Neural progenitor cell (in vitro differentiated cells): ENCODE data around the gene MRPL16. TPM values are rescaled to one million over a fixed set of nuclear protein-coding genes. Genes with fewer than 3 reads are reported as not detected.

ENCODE experiments used
- DNase-seq: peaks from one replicate; pipeline ENCODE4 v3.0.0-alpha.2; 2016; ENCODE audit warnings: low spot score
- H2AFZ ChIP-seq: fragments of 200-600 bp; sonication (generic); replicated peaks from 2 replicates; pipeline ENCODE4 v1.6.1; 2016; ENCODE audit warnings: antibody characterized with exemption
- H3F3A ChIP-seq: fragments of 200-600 bp; sonication (generic); 2 replicates; pipeline ENCODE4 v1.6.1; 2016; ENCODE audit warnings: antibody characterized with exemption, low read depth
- H3K27ac ChIP-seq: fragments of 200-600 bp; sonication (generic); 2 replicates; pipeline ENCODE4 v1.5.1; 2016; ENCODE audit warnings: mild to moderate bottlenecking
- H3K27me3 ChIP-seq: fragments of 200-600 bp; sonication (generic); 2 replicates; pipeline ENCODE4 v1.6.1; 2016; ENCODE audit warnings: mild to moderate bottlenecking, moderate library complexity
- H3K36me3 ChIP-seq: fragments of 200-600 bp; sonication (generic); 2 replicates; pipeline ENCODE4 v1.5.1; 2016
- H3K4me1 ChIP-seq: fragments of 200-600 bp; sonication (generic); 2 replicates; pipeline ENCODE4 v1.6.1; 2016; ENCODE audit warnings: mixed run types
- H3K4me2 ChIP-seq: fragments of 200-600 bp; sonication (generic); 2 replicates; pipeline ENCODE4 v1.6.1; 2016
- H3K4me3 ChIP-seq: fragments of 200-600 bp; sonication (generic); 2 replicates; pipeline ENCODE4 v1.5.1; 2016
- H3K79me2 ChIP-seq: fragments of 200-600 bp; sonication (generic); 2 replicates; pipeline ENCODE4 v1.6.1; 2016; ENCODE audit warnings: low read depth
- H3K9ac ChIP-seq: fragments of 200-600 bp; sonication (generic); 2 replicates; pipeline ENCODE4 v1.6.1; 2016
- H3K9me3 ChIP-seq: fragments of 200-600 bp; sonication (generic); 2 replicates; pipeline ENCODE4 v1.5.1; 2016; ENCODE audit warnings: low read depth
- H4K20me1 ChIP-seq: fragments of 200-600 bp; sonication (generic); 2 replicates; pipeline ENCODE4 v1.6.1; 2016; ENCODE audit warnings: low read depth
- H3K27ac Mint-ChIP-seq: 3 replicates; pipeline ENCODE4 v1.8.0; 2021; ENCODE audit warnings: mixed read lengths
- H3K27me3 Mint-ChIP-seq: 2 replicates; pipeline ENCODE4 v1.8.0; 2022; ENCODE audit warnings: low read depth, mild to moderate bottlenecking, inconsistent platforms, moderate library complexity, mixed read lengths; ENCODE audit not compliant: insufficient read depth
- H3K36me3 Mint-ChIP-seq: 3 replicates; pipeline ENCODE4 v1.8.0; 2021; ENCODE audit warnings: mixed read lengths
- H3K4me1 Mint-ChIP-seq: 3 replicates; pipeline ENCODE4 v1.8.0; 2021; ENCODE audit warnings: mixed read lengths
- H3K4me3 Mint-ChIP-seq: 3 replicates; pipeline ENCODE4 v1.8.0; 2021; ENCODE audit warnings: mild to moderate bottlenecking, moderate library complexity, mixed read lengths
- H3K9me3 Mint-ChIP-seq: 3 replicates; pipeline ENCODE4 v1.8.0; 2020; ENCODE audit warnings: mixed read lengths
- CTCF ChIP-seq: fragments of 200-600 bp; sonication (generic); IDR thresholded peaks from 2 replicates; pipeline ENCODE4 v1.5.1; 2017; ENCODE audit warnings: antibody characterized with exemption, mild to moderate bottlenecking
- EZH2 ChIP-seq: fragments of 200-600 bp; sonication (generic); IDR thresholded peaks from 2 replicates; pipeline ENCODE4 v1.6.1; 2017; ENCODE audit warnings: antibody characterized with exemption, mild to moderate bottlenecking, moderate library complexity
- EZH2phosphoT487 ChIP-seq: fragments of 200-600 bp; sonication (generic); IDR thresholded peaks from 2 replicates; pipeline ENCODE4 v1.6.1; 2017; ENCODE audit warnings: antibody characterized with exemption
- total RNA-seq: library from RNA; depleted of rRNA; stranded (reverse); fragments of >200 nt; gene quantifications from 2 replicates; pipeline ENCODE4 v1.2.3, GENCODE V29; 2015; ENCODE audit warnings: low replicate concordance

The MRPL16 gene
- total RNA-seq, 1 donor from 2014 or later = 49.8 TPM

GRCh38 chr11:59801981-59802638 lies 8.5 kb downstream of the MRPL16 start:
- Histone ChIP-seq H3K4me1 (peaks cover 7% of the 10 kb centered on the region), H3K4me2 (no peak overlapping the region), H3K79me2 (no peaks in the 10 kb centered on the region), H2AFZ (no peak overlapping the region), H4K20me1 (peaks cover 6% of the 10 kb centered on the region), H3K27ac (peak overlapping the region; percentile 11), H3K36me3 (no peaks in the 10 kb centered on the region), H3F3A (peaks cover 11% of the 10 kb centered on the region), H3K27me3 (no peaks in the 10 kb centered on the region), H3K9ac (no peak overlapping the region), H3K9me3 (no peaks in the 10 kb centered on the region), H3K4me3 (no peak overlapping the region)
- peaks cover 8% of the 10 kb centered on the region for H3K36me3 Mint-ChIP-seq
- no peaks in the 10 kb centered on the region for H3K27me3 Mint-ChIP-seq
- H3K4me3 Mint-ChIP-seq = no peak overlapping the region
- TF ChIP-seq EZH2 = no peak
- no peak for TF ChIP-seq EZH2phosphoT487
- TF ChIP-seq CTCF = no peak
- H3K27ac Mint-ChIP-seq = no peak overlapping the region
- no peaks in the 10 kb centered on the region for H3K9me3 Mint-ChIP-seq
- peak; percentile 41 for DNase-seq
- peaks cover 5% of the 10 kb centered on the region for H3K4me1 Mint-ChIP-seq

- H3K4me3 Mint-ChIP-seq = no peak overlapping the region
- Histone ChIP-seq H2AFZ (no peak overlapping the region), H3K27me3 (no peaks in the 10 kb centered on the region), H3K9me3 (no peaks in the 10 kb centered on the region), H3K4me3 (no peak overlapping the region), H4K20me1 (peaks cover 6% of the 10 kb centered on the region), H3K27ac (no peak overlapping the region), H3K9ac (no peak overlapping the region), H3F3A (peaks cover 11% of the 10 kb centered on the region), H3K79me2 (no peaks in the 10 kb centered on the region), H3K4me2 (no peak overlapping the region), H3K36me3 (no peaks in the 10 kb centered on the region), H3K4me1 (peaks cover 7% of the 10 kb centered on the region)
- TF ChIP-seq EZH2phosphoT487 (no peak), EZH2 (no peak), CTCF (no peak)
- DNase-seq = no peak
- peaks cover 1% of the 10 kb centered on the region for H3K36me3 Mint-ChIP-seq
- no peaks in the 10 kb centered on the region for H3K9me3 Mint-ChIP-seq
- H3K27ac Mint-ChIP-seq = peak overlapping the region; percentile 6
- no peaks in the 10 kb centered on the region for H3K27me3 Mint-ChIP-seq
- peaks cover 5% of the 10 kb centered on the region for H3K4me1 Mint-ChIP-seq
Observed at GRCh38 chr11:59801160-59801706, 9.3 kb downstream of the MRPL16 start.

GRCh38 chr11:59800390-59801025 lies 10.1 kb downstream of the MRPL16 start:
- peaks cover 6% of the 10 kb centered on the region for H4K20me1 ChIP-seq
- no peaks in the 10 kb centered on the region for H3K27me3 ChIP-seq
- TF ChIP-seq CTCF (no peak), EZH2 (no peak), EZH2phosphoT487 (no peak)
- no peak overlapping the region for H3K4me2 ChIP-seq
- H3K9ac ChIP-seq = no peak overlapping the region
- no peak for DNase-seq
- H3K27ac ChIP-seq = no peak overlapping the region
- Mint-ChIP-seq H3K27me3 (no peaks in the 10 kb centered on the region), H3K4me1 (peaks cover 5% of the 10 kb centered on the region), H3K9me3 (no peaks in the 10 kb centered on the region), H3K36me3 (peaks cover 1% of the 10 kb centered on the region), H3K27ac (peak overlapping the region; percentile 6), H3K4me3 (no peak overlapping the region)
- no peak overlapping the region for H2AFZ ChIP-seq
- H3K4me1 ChIP-seq = peaks cover 7% of the 10 kb centered on the region
- H3K36me3 ChIP-seq = no peaks in the 10 kb centered on the region
- no peak overlapping the region for H3K4me3 ChIP-seq
- no peaks in the 10 kb centered on the region for H3K9me3 ChIP-seq
- H3F3A ChIP-seq = peaks cover 11% of the 10 kb centered on the region
- no peaks in the 10 kb centered on the region for H3K79me2 ChIP-seq
